GM19324 (cell line): ENCODE measurements around the gene ADAMTS18.

Experiments used
- ATAC-seq: cut with Tn5 transposase; IDR thresholded peaks from one replicate; pipeline ENCODE4 v1.9.1; 2021; ENCODE audit warnings: mild to moderate bottlenecking, moderate library complexity; ENCODE audit not compliant: unreplicated experiment, low FRiP score

Gene ADAMTS18

DNA sequence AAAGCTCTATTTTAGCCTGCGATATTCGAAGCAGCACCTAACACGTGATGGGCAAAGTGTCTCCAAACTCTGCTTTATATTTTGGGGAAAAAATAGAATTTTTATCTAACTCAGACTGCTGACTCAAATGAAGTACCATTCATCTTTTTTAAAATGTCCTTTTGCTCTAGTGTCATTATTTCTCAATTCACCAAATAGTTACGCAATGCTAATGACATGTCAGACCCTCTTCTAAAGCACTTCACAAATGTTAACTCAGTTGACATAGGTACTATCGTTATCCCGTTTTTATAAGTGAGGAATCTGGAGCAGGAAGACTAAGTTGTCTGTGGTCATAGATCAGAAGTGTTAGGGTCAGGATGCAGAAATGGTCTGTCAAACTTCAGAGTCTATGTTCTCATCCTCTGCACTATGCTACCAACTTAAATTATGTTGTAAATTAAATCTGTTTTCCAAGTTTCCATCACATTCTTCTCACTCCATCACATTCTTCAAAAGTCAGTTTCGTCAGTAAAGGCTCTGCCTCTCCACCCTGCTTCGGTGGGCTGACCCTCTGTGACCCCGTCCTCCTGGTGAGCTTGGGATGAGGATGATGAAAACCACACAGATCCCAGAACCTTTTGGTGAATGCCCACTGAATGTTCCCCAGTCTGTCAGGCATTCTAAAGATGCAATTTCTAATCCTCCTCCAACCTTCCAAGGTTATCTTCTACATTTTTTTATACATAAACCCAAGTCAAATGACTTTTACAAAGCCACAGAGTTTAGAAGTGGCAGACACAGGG lies 102.8 kb downstream of the ADAMTS18 start:
- ATAC-seq: no peak

- no peak for ATAC-seq
Measured at GRCh38 chr16:77331043-77331442, 103.8 kb downstream of the ADAMTS18 start.

GRCh38 chr16:77330332-77331042 lies 104.3 kb downstream of the ADAMTS18 start:
- no peak for ATAC-seq

- no peak for ATAC-seq
Measured at GRCh38 chr16:77328768-77329167, 106.1 kb downstream of the ADAMTS18 start.

- no peak for ATAC-seq
Measured at GRCh38 chr16:77328274-77328673, 106.6 kb downstream of the ADAMTS18 start.

DNA sequence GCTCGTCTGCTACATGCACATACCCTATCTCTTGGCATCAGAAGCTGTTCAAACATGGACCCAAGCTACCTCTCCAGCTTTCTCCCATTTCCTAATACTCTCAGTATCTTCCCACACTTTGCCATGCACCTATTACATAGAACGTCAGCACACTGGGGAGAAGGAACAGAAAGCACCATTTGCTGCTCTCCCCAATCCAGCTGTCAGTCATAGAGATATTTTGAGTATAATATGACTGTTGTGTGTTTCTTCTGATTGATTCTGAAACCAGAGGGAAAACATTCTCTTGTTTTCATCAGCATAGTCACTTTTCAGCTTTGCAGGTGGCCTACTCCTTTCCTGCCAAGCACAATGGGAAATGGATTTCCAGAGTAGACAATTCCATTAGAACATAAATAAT lies 107.1 kb downstream of the ADAMTS18 start:
- ATAC-seq: no peak

DNA sequence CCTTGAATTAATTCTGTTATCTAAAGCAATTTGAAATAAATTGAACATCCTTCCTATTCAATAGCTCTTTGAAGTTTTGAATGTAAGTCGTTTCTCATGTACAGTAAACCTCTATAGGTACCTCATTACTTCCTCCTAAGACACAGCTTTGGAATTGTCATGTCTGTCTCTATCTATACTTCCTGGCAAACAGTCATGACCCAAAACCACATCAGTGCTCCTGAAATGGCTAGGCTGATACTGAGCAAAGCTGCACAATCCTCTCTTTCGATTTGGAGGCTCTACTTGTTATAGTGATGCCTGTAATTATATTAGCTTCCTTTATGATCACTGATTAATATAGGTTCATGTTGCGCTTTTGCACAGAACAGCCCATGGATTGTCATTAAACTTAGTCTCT lies 110.1 kb downstream of the ADAMTS18 start:
- no peak for ATAC-seq

DNA sequence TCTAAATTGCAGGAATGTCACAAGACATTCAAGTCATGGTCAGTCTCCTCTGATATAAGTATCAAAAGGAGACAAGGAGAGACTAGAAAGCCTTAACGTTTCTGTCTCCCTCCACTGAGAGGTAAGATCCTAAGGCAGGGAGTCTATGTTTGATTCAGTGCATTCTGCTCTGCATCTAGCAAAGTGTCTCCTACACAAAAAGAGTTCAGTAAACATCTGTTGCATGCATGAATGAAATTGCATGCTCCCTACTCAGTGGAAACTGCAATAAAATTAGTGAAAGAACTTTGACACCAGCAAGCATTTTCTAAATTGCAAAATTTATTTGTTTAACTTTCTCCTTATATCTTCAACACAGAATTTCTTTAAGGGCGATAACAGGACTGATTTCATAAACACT lies 111.1 kb downstream of the ADAMTS18 start:
- no peak for ATAC-seq

GRCh38 chr16:77322757-77323156 lies 112.1 kb downstream of the ADAMTS18 start:
- no peak for ATAC-seq

DNA sequence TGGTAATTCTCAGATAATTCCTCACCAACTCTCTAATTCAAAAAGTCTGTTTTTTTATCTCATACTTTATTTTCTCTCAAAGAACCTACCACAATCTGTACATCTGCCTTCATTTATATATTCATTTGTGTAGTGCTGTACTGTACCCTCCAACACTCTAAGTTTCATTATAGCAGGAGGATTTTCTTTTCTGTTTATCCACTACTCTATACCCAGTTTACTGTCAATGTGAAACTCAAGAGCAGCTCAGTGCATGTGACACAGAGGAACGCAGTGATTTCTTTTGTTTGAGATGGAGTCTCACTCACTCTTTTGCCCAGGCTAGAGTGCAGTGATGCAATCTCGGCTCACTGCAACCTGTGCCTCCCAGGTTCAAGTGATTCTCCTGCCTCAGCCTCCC lies 117.8 kb downstream of the ADAMTS18 start:
- ATAC-seq: no peak

GRCh38 chr16:77310877-77311276 lies 124.0 kb downstream of the ADAMTS18 start:
- ATAC-seq: no peak

GRCh38 chr16:77308163-77308561 lies 126.7 kb downstream of the ADAMTS18 start:
- ATAC-seq: no peak

GRCh38 chr16:77307426-77308162 lies 127.2 kb downstream of the ADAMTS18 start:
- no peak for ATAC-seq

GRCh38 chr16:77306075-77306474 lies 128.8 kb downstream of the ADAMTS18 start:
- ATAC-seq: no peak

- no peak for ATAC-seq
Measured at GRCh38 chr16:77304877-77305276, 130.0 kb downstream of the ADAMTS18 start.

GRCh38 chr16:77304134-77304533 lies 130.7 kb downstream of the ADAMTS18 start:
- no peak for ATAC-seq

GRCh38 chr16:77302674-77303073 lies 132.2 kb downstream of the ADAMTS18 start:
- ATAC-seq: no peak

GRCh38 chr16:77302249-77302648 lies 132.6 kb downstream of the ADAMTS18 start:
- ATAC-seq: no peak

DNA sequence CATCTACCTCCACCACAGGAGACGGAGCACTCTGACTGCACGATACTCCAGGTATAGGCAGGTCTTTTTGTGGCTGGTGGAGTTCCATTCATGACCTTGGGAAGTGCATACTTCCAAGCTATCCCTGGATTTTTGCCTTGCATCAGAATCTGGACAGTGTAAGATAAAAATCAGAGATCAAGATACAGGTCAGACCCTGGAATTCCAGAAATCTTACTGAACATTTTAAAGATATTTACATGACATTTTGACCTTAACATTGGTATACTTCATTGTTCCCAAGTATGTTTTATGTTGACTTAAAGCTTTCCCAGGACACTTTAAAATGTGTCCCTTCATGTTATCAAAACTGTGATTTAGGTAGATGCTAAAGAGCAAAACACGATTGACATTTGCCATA lies 134.6 kb downstream of the ADAMTS18 start:
- no peak for ATAC-seq

- ATAC-seq: no peak
Measured at GRCh38 chr16:77299395-77299794, 135.4 kb downstream of the ADAMTS18 start.
